Upper lobe of left lung (tissue), 6 donors: Measurements from ENCODE around the gene PDE7B. TPM values are rescaled to one million over a fixed set of nuclear protein-coding genes. Genes with fewer than 3 reads are reported as not detected.

ENCODE experiments used
- ATAC-seq, 2 donors: fragments of 200-7000 bp; cut with Tn5 transposase; one replicate each; pipeline ENCODE4 v1.9.1; 2022; ENCODE audit warnings: mild to moderate bottlenecking in 2 of 2, moderate library complexity in 2 of 2; ENCODE audit not compliant: low FRiP score in 2 of 2
- DNase-seq, 2 donors: peaks; one replicate each; pipeline ENCODE4 v3.0.0-alpha.2; 2019 to 2020
- H3K27ac ChIP-seq, 4 donors: fragments of 200-600 bp; sonication (generic); one replicate each; pipeline ENCODE4 v1.5.1; 2016 to 2019
- H3K27me3 ChIP-seq, 4 donors: fragments of 200-600 bp; sonication (generic); one replicate each; pipeline ENCODE4 v1.5.1; 2017 to 2019
- H3K36me3 ChIP-seq, 4 donors: fragments of 200-600 bp; sonication (generic); one replicate each; pipeline ENCODE4 v1.5.1; 2016 to 2019
- H3K4me1 ChIP-seq, 4 donors: fragments of 200-600 bp; sonication (generic); one replicate each; pipeline ENCODE4 v1.5.1; 2018 to 2019
- H3K4me3 ChIP-seq, 4 donors: fragments of 200-600 bp; sonication (generic); one replicate each; pipeline ENCODE4 v1.5.1; 2017 to 2019; ENCODE audit warnings: mild to moderate bottlenecking in 2 of 4, moderate library complexity in 1 of 4
- H3K9me3 ChIP-seq, 4 donors: fragments of 200-600 bp; sonication (generic); one replicate each; pipeline ENCODE4 v1.5.1; 2018 to 2019
- CTCF ChIP-seq, 6 experiments: fragments of 450-650 bp in 4 of 6; fragments of 200-600 bp in 2 of 6; sonication (generic) in 2 of 6; IDR thresholded peaks; one replicate each; pipeline ENCODE4 v1.5.1; 2016 to 2019; ENCODE audit warnings: antibody characterized with exemption in 6 of 6
- EP300 ChIP-seq, 4 donors: sonication (generic); formaldehyde crosslinking; IDR thresholded peaks; one replicate each; pipeline ENCODE4 v1.5.1; 2017; ENCODE audit warnings: antibody characterized with exemption in 4 of 4, control low read depth in 2 of 4
- POLR2A ChIP-seq, 4 donors: fragments of 450-650 bp; IDR thresholded peaks; one replicate each; pipeline ENCODE4 v1.5.1; 2016 to 2017; ENCODE audit warnings: antibody characterized with exemption in 4 of 4, mild to moderate bottlenecking in 2 of 4
- POLR2AphosphoS5 ChIP-seq, 2 donors: sonication (generic); formaldehyde crosslinking; IDR thresholded peaks; one replicate each; pipeline ENCODE4 v1.5.1; 2017; ENCODE audit warnings: antibody characterized with exemption in 2 of 2
- WGBS, 2 donors: methylation state at CpG; one replicate each; pipeline ENCODE4 v1.1.5; 2017 to 2018; 5-methylcytosine and 5-hydroxymethylcytosine counted together
- total RNA-seq, 6 donors: library from RNA; depleted of rRNA in 4 of 6; stranded (reverse); fragments of >200 nt in 4 of 6; gene quantifications; one replicate each; pipeline versions ENCODE4 v1.1.0 to v1.2.1, GENCODE V29; 2016 to 2021
- donor health status: DM: no; HTN: no; CAD: no; lungs with moderate emphysema.
- donor health status: DM: no; HTN: yes; CAD: no; lungs with severe emphysema.

The PDE7B gene
- total RNA-seq, 6 donors from 2014 or later: 1.0 to 4.4 (median 2.6) TPM

GRCh38 chr6:135972150-135972549, 120.6 kb downstream of the PDE7B start:
- Histone ChIP-seq H3K9me3 (no peaks in the 10 kb centered on the region), H3K36me3 (no peaks in the 10 kb centered on the region), H3K4me3 (no peak overlapping the region), H3K4me1 (no peaks in the 10 kb centered on the region), H3K27ac (no peak overlapping the region), H3K27me3 (no peaks in the 10 kb centered on the region)
- DNase-seq: no peak
- no peak for TF ChIP-seq EP300 (IDR thresholded peaks at IDR 0.05)
- no peak for TF ChIP-seq CTCF (IDR thresholded peaks at IDR 0.05)
- TF ChIP-seq POLR2A (IDR thresholded peaks at IDR 0.05): no peak
- TF ChIP-seq POLR2AphosphoS5 (IDR thresholded peaks at IDR 0.05): no peak
- ATAC-seq: no peak

- Histone ChIP-seq H3K36me3 (no peaks in the 10 kb centered on the region), H3K27ac (no peak overlapping the region), H3K4me3 (no peak overlapping the region), H3K9me3 (no peaks in the 10 kb centered on the region), H3K27me3 (no peaks in the 10 kb centered on the region), H3K4me1 (no peaks in the 10 kb centered on the region)
- no peak for ATAC-seq
- no peak for TF ChIP-seq CTCF (IDR thresholded peaks at IDR 0.05)
- 71 to 73% methylated on average over 2 of the region's 2 CpGs for WGBS, 2 donors
- DNase-seq: no peak
These were observed 121.1 kb downstream of the PDE7B start for GRCh38 chr6:135972586-135972985.

DNA sequence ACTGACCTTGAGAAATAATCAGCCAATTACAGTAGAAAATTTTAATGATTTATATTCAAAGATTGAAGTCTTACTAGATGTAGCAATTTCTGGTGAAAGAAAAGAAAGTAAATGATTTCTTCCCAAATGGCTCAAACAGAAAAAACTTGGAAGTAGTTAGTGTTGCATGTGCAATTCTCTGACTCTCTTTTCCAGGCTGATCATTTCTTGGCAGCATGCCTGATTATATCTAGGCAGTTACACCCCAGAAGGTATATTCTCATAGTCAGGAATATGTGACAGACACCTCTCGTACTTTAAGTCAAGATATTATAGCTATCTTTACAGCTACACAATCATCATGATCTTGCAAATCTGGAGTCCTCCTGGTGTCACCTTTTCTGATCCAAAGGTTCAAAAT, 122.9 kb downstream of the PDE7B start:
- Histone ChIP-seq H3K4me1 (no peaks in the 10 kb centered on the region), H3K4me3 (no peak overlapping the region), H3K36me3 (no peaks in the 10 kb centered on the region), H3K27me3 (no peaks in the 10 kb centered on the region), H3K9me3 (no peaks in the 10 kb centered on the region), H3K27ac (no peak overlapping the region)
- no peak for ATAC-seq
- TF ChIP-seq POLR2A (IDR thresholded peaks at IDR 0.05): no peak
- no peak for TF ChIP-seq EP300 (IDR thresholded peaks at IDR 0.05)
- no peak for TF ChIP-seq CTCF (IDR thresholded peaks at IDR 0.05)
- TF ChIP-seq POLR2AphosphoS5 (IDR thresholded peaks at IDR 0.05): no peak
- DNase-seq: no peak
- WGBS, 2 donors: 14 to 76% methylated on average over 1 of the region's 1 CpG

DNA sequence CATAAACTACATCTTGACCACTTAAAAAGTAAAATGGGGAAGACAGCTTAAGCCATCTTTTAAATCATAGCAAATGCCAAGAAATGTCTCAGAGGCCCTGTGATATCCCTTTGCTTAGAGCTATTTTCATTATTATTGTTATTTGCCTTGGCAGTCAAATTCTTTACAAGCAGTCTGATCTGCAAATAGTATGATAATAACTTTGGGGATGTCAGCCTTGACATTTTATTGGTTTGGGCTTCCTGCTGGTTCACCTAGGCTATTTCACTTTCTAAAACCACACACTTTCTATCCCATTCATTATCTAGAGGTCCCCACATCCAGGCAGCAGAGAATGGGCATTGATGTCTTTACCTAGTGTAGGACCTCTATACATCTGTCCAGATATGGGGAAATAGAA, 125.1 kb downstream of the PDE7B start:
- no peak for ATAC-seq

More for the DNA sequence above, 125.1 kb downstream of the PDE7B start:
- no peaks in the 10 kb centered on the region for H3K9me3 ChIP-seq
- no peak overlapping the region for H3K27ac ChIP-seq
- DNase-seq: no peak
- H3K4me1 ChIP-seq: no peaks in the 10 kb centered on the region
- no peak for TF ChIP-seq POLR2AphosphoS5 (IDR thresholded peaks at IDR 0.05)
- no peak for TF ChIP-seq CTCF (IDR thresholded peaks at IDR 0.05)
- TF ChIP-seq POLR2A (IDR thresholded peaks at IDR 0.05): no peak
- no peak for TF ChIP-seq EP300 (IDR thresholded peaks at IDR 0.05)
- H3K27me3 ChIP-seq: no peaks in the 10 kb centered on the region
- no peak overlapping the region for H3K4me3 ChIP-seq
- no peaks in the 10 kb centered on the region for H3K36me3 ChIP-seq
